Measurements from ENCODE around the gene CNTNAP2.
"Not testable (repeated sequence)": the region's sequence is repeated elsewhere in the genome, so short reads cannot be mapped to it uniquely, and the experiment has no call there.

CNTNAP2 gene

DNA sequence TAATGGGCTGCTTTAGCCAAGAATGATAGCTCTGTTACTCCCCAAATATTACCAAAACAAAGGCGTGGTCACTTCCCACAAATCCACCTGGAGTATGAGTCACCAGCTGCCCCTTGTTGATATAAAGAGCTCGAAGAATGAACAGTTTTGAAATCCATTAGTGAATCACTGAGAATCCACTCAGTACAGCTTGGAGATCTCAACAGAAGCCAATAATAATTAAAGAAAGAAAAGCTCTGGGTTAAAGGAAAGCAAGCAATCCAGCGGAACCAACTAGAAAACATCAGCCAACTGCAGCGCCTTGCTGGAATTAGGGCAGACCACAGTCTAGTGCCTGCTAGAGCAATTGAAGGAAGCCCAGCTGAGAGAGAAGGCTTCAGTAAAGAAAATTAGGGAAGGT is 1897.9 kb downstream of the CNTNAP2 start:
- DNase-seq = no peak

DNA sequence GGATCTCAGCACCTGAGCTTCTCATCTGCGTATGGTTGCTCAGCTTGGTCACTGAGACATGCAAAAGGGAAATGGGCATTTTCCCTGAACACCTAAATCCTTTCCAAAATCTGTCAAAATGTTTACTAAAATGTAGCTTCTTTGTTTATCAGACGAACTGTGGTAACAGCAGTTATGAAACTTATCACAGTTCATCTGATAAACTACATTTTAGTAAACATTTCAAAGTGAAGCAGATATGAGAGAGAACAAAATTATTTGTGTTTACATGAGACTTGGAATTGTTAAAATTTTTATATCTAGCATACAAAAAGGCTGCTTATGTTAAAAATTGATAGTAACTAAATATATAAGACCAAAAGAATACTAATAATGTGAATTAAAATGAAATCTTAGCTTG is 1900.5 kb downstream of the CNTNAP2 start:
- no peak for DNase-seq

DNA sequence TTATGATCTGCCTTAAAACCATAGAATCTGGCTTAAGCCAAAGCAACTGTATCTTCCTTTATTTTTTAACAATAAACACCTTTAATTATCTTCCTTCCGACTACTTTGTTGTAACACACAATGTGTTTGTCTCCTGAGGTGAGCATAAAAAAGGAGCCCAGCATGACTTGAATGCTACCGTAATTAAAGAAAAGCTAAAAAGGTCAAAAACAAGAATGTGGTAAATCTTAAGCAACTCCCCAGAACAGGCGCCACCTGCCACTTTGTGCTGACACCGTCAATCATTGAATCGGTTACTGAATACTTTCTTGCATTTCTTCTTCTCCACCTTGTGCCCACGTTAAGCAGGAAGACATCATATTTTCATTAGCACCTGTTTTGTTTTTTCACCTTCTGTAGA is 1904.1 kb downstream of the CNTNAP2 start:
- no peak for DNase-seq

DNA sequence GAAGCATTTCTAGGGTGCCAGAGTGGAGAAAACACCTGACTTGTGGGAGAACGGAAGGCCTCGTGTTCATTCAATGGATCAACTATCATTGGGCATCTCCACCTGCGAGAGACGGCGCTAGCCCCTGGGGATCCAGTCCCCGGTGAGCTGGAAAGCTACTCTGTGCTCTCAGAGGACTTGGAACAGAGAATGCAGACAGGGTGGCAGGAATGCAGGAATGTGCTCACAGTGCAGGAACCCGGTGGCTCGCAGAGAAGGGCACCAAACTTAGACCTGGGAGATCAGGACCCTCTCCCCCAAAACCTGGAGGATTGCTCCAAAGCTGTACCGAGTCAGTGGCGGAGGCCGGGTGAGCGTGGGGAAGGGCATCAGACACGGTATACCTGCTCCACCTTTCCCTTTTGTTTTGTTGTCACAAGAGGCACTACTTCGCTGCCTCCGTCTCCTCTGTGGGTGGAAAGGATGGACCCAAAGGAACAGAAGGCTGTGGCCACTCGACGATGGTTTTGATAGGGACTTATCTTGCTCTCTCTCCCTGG is 1905.0 kb downstream of the CNTNAP2 start:
- DNase-seq = no peak

DNA sequence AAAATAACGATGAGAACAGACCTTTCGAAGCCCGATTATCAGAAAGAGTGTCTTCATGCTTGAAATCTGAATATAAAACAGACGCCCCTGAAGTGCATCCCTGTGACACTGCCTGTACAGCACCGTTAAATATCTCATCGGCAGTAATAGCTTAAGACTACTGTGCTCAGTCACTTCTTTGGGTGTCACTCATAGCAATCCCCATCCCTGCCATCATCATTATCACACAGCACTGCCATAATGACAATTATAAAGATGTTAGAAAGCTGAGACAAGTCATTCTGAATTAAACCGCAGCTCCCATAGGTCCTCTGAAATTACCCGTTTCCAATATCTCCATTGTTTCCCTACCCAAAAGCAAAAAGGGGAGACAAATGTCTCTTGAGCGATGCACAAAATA is 1906.2 kb downstream of the CNTNAP2 start:
- no peak for DNase-seq

DNA sequence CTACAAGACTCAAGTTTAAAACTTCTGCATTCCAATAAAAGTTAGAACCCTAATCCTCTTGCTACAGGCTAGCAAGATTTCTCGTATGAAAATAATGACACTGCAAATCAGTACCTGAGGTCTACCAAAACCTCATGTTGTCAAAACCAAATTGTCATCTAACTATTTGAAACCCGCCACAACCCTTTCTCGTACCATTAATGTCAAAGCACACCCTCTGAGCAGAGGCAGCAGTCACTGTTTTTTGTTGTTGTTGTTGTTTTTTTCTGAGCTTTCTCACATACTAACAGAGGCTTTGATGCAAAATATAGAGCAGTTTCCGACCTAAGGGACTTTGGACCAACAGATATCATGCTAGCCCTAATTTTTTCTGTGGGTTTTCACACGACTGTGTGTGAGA is 1910.1 kb downstream of the CNTNAP2 start:
- DNase-seq = no peak

DNA sequence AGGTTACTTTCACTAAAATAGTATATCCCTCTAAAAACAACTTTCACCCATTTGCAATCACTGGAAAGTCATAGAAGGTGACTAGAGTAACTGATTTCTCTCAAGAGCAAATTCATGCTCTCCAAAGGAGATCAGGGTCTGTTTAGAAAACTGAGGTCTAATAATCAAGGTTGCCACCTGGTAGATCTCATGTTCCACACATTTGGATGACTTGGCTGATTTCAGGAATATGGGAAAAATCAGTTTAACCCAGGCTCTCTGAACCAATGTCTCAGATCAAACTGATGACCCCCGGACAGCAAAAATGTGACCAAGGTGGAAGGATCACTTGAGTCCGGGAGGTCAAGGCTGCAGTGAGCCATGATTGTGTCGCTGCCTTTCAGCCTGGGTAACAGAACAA is 1911.6 kb downstream of the CNTNAP2 start:
- DNase-seq = no peak

DNA sequence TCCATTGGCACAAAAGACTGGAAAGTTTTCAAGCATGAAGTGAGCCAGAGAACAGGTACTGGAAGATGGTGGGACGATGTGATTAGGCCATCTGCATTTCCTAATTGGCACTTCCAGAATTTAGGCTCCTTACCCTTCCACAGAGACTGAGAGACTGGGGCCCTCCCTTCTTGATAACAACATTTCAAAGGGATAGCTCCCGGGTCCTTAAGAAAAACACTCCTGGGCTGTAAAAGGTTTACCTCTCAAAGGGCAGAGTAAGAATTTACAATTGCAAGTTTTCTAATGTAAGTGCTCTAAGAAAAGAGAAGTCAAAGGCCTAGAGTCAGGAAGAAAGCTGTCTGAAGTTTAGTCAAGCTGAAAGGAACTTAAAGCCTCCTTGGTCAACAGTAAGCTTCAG is 1914.4 kb downstream of the CNTNAP2 start:
- DNase-seq = no peak

DNA sequence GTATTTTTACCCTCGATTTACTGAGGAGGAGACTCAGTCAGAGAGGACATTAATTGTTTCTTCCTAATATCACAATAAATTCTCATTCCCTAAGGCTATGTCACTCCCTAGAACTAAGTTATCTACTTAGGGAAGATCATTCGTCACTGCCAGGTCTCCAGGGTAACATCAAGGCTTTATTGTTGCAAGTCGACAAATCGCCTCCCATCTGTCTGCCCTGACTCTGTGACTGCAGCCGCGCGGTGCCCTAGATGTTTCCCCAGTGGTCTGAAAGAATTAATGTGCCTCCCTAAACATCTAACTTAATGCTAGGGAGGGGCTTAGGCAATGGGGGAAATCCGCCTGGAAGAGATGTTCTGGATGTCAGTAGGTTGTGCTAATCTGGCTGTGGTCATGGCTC is 1915.2 kb downstream of the CNTNAP2 start:
- DNase-seq = no peak

DNA sequence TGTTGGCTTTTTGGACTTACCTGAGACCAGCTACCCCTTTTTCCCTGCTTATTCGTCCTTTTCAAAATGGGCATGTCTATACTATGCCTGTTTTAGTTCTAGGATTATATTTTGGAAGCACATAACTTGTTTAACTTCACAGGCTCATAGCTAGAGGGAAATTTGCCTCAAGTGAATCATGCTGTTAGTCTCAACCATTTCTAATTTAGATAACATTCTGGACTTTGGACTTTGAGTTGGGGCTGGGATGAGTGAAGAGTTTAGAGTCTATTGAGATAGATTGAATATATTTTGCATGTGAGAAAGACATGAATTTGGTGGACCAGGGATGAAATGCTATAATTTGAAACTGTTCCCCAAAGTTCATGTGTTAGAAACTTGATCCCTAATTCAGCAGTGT is 1919.3 kb downstream of the CNTNAP2 start:
- DNase-seq = no peak

DNA sequence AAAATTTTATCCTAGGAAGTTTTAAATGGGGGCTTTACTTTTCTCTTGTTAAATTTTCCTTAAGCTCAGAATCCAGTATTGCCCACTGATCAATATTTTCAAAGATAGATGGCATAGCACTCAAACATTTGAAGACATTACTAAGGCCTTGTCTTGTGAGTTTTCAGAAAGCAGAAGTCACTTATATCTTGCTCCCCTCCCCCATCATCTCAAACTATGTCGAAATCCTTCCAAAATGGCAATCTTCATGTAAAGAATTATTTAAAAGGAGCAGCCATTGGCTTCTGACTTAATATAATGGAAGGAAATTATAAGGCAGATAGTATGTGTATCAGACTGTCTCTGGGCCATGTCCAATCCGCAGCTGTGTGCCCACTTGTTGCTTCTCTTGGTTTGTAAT is 1920.4 kb downstream of the CNTNAP2 start:
- DNase-seq = no peak

DNA sequence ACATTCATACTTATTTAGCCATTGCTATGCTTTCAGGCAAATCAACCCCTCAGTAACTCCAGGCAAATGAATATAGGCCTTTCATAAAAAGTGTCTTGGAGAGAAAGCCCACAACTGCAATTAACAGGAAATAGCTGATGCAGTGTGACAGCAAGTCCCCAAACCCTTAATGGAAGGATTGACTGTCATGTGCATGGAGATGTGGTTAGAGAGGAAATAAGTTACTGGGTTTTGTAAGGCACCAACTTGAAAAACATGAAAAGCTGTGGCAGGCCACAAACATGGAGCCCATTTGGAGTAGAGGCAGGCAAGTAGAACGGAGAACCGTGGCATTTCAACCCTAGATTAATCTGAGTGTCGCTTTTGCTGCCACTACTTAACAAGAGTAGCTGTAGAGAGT is 1924.6 kb downstream of the CNTNAP2 start:
- no peak for DNase-seq

DNA sequence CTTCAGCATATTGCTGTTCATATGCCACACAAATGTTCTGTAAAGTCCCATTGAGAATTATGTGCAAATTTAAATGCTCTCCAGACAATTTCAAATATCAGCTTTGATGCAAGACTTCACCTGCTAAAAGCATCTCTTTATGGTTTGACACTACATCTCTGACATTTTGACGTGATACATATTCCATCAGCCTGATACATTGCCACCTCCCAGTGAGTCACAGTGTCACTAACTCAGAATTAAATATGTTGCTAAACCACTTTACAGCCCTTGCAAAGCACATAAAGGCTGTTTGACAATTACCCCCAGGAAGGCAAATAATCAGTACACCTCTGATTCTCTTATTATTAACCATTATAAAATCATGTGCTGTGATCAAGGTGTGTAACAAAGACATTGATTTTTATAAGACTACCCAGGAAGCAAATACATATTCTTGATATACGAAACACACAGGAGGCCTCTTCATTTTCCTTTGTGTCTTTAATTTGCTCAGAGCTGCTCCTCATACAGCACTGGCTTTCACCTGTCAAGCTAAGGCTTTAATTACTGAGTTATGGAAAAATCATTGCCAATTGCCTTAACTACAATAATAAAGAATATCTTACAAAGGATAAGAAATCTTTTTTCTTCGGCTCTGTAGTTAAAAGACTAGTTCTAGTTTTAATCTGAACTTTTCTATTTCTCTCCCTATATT is 1926.5 kb downstream of the CNTNAP2 start:
- no peak for DNase-seq

DNA sequence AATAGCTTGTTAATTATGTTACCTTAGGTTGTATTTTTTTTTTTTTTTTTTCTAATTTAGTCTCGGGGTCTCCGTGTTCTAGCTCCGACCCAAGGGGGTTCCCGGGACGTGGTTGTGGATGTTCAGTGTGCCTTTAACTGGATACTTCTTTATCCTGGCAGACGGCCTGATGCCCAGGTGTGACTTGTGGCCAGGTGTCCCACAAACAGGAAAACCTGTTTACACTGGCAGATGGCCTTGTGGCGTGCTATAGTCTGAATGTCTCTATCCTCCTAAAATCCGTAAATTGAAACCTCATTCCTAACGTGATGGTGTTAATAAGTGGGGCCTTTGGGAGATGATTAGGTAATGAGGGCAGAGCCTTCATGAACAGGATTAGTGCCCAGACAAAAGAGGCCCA is 1927.6 kb downstream of the CNTNAP2 start:
- no peak for DNase-seq

DNA sequence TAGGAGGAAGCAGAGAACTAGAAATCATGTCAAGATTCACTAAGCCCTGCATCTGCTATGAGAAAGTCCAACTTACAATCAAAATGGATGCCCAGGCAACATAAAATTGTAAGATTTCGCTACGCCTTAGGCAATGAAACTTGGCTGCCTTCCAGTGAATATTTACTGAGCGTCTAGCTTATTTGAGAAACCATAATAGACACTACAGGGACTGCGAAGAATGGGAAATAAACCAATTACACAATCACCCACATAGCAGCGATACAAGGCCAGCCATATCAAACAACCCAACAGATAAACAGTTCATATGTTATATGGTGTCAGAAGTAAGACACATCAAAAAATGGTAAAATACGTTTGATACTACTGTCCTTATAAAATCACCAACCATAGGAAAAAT is 1928.9 kb downstream of the CNTNAP2 start:
- DNase-seq = no peak

DNA sequence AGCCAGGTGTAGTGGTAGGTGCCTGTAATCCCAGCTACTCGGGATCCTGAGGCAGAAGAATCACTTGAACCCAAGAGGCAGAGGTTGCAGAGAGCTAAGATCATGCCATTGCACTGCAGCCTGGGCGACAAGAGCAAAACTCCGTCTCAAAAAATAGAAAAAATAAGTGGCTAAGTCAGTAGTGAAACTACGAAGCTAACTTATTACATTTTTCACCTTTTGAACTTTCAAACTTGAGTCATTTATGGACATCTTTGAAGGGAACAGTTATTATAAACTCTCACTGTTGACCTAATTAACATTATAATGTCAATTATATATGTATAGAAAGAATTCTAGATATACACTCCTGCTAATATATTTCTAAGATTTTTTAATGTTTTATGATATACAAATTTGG is 1932.5 kb downstream of the CNTNAP2 start:
- DNase-seq = no peak

DNA sequence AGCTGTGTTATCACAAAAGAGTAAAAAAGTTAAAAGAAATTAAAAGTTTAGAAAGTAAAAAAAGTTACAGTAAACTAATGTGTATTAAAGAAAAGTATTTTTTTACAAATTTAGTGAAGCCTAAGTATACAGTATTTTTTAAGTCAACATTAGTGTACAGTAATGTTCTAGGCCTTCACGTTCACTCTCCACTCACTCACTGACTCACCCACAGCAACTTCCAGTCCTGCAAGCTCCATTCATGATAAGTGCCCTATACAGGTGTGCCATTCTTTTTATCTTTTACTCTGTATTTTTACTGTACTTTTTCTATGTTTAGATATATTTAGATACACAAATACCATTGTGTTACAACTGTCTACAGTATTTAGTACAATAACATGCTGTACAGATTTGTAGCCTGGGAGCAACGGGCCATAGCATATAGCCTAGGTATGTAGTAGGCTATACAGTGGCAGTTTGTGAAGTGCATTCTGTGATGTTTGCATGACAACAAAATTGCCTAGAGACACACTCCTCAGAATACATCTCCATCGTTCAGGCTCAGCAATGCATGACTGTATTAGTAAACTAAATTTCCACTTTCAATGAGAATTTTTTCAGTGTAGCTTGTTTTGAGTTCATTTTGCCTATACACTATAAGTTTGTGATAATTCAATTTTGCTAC is 1934.0 kb downstream of the CNTNAP2 start:
- DNase-seq = no peak

DNA sequence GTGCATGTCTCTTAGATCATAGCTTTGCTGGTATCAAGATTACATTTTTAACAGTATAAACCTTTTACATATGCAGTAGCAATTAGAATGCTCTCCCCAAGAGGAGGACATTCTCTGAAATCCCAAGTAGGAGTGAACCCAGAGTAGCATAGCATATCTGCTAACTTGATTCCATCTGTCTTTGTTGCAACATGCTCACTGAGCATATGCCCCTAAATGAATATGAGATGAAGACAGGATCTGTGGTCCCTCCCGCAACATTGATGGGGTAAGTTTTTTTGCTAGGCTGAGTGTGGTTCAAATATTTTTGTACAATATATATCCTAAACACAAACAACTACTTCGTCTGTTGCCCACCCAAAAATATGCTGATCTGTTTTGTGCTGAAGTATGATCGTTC is 1939.8 kb downstream of the CNTNAP2 start:
- DNase-seq = no peak

DNA sequence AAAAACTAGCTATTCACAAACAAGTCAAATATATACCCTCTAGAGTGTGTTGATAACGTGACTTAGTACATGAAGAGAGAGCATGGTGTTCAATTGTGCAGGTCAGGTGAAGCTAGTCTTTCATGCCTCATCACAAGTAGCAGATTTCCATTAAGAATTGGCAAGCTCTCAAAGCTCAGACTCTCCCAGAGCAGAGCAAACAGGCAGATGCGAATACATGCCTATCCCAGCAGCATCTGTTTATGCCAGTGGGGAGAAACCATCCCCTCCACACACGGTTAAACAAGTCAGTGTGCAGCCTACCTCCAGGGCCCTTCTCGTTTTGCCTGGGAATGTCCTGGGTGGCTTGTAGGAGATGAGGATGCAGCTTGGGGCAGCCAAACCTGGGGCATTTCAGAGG is 1941.5 kb downstream of the CNTNAP2 start:
- no peak for DNase-seq

DNA sequence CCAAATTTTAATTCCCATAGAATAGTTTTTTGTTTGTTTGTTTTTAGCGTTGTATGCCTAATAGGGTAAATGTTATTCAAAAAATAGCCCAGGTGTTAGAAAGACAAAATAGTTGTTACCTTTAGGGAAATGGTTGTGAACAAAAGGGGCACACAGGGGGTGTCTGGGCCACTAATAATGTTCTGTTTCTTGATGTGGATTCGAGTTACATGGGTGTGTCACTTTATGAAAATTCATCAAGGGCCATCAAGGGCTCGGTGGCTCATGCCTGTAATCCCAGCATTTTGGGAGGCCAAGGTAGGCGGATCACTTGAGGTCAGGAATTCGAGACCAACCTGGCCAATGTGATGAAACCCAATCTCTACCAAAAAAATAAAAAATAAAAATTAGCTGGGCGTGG is 1942.2 kb downstream of the CNTNAP2 start:
- no peak for DNase-seq

DNA sequence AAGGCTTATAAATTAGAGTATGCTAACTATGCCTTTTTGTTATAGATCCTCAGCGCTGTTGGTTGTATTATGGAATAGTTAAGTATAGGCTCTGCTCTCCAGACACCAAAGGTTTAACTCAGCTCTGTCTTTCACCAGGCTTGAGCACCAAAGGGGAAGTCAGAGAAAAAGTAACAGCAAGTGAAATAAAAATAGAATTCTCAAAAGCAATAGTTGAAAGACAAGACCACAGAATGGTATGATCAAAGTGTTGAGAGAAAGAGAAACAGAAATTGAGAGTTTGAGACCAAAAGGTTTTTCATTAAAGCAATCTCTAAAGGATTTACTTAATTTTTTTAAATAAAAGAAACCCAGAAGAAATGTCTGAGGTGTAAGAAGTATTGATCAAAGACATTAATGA is 1944.1 kb downstream of the CNTNAP2 start:
- DNase-seq = no peak

DNA sequence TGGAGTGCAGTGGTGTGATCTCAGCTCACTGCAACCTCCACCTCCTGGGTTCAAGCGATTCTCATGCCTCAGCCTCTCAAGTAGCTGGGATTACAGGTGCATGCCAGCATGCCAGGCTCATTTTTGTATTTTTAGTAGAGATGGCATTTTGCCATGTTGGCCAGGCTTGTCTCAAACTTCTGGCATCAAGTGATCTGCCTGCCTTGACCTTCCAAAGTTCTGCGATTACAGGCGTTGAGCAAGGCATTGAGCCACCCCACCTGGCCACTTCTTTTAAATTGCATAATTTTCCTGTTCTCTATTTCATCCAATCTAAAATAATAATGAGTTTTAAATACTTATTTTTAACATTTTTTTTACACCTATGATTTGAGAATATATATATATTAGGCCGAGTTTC is 1961.5 kb downstream of the CNTNAP2 start:
- DNase-seq = not testable (repeated sequence)

DNA sequence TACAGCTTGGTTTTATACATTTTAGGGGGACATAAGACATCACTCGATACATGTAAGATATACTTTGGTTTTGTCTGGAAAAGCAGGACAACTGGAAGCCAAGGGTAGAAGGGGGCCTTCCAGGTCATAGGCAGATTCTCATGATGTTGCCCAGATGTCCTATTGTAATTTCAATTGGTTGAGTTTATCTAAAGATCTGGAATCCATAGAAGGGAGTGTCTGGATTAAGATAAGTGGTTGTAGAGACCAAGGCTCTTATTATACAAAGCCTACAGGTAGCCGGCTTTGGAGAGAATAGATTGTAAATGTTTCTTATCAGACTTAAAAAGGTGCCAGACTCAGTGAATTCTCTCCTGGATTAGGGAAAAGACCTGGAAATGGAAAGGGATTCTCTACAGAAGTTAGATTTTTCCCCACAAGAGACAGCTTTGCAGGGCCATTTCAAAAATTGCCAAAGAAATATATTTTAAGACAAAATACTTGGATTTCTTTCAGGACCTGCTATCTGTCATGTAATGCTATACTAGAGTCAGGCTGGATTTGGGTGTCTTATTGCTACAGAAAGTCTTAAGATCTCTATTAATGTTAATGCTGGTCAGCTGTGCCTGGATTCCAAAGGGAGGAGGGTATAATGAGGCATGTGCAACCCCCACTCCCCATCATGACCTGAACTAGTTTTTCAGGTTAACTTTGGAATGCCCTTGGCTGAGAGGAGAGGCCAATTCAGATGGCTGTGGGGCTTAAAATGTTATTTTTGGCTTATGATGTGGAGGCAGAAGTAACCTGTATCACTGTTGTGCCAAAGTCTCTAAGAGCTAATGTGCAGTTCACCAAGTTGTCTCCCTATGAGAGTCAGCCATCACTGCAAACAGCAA is 1962.8 kb downstream of the CNTNAP2 start:
- no peak for DNase-seq

DNA sequence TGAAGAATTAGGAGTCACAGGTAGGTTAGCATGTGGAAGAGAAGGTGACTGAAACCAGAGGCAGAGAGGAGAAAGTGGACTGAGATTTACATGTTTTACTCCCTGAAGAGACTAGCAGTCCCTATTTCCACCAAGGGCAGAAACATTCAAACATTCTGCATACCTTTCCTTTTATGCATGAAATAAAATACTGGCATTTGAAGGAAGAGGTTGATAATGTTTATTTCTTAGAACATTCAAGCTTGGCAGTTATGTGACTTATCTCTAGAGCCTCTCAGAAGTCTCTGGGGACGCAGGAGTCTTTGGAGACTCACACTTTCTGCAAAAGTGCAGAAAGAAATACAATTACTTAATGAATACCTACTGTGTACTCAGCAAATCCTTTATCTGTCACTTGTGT is 1966.8 kb downstream of the CNTNAP2 start:
- no peak for DNase-seq
